ENCODE data around the gene SHROOM4.
A peak's percentile ranks its signal among the peaks of the same experiment; 100 is the strongest.

Gene SHROOM4, protein sequence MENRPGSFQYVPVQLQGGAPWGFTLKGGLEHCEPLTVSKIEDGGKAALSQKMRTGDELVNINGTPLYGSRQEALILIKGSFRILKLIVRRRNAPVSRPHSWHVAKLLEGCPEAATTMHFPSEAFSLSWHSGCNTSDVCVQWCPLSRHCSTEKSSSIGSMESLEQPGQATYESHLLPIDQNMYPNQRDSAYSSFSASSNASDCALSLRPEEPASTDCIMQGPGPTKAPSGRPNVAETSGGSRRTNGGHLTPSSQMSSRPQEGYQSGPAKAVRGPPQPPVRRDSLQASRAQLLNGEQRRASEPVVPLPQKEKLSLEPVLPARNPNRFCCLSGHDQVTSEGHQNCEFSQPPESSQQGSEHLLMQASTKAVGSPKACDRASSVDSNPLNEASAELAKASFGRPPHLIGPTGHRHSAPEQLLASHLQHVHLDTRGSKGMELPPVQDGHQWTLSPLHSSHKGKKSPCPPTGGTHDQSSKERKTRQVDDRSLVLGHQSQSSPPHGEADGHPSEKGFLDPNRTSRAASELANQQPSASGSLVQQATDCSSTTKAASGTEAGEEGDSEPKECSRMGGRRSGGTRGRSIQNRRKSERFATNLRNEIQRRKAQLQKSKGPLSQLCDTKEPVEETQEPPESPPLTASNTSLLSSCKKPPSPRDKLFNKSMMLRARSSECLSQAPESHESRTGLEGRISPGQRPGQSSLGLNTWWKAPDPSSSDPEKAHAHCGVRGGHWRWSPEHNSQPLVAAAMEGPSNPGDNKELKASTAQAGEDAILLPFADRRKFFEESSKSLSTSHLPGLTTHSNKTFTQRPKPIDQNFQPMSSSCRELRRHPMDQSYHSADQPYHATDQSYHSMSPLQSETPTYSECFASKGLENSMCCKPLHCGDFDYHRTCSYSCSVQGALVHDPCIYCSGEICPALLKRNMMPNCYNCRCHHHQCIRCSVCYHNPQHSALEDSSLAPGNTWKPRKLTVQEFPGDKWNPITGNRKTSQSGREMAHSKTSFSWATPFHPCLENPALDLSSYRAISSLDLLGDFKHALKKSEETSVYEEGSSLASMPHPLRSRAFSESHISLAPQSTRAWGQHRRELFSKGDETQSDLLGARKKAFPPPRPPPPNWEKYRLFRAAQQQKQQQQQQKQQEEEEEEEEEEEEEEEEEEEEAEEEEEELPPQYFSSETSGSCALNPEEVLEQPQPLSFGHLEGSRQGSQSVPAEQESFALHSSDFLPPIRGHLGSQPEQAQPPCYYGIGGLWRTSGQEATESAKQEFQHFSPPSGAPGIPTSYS (N-terminal part only)

DNA sequence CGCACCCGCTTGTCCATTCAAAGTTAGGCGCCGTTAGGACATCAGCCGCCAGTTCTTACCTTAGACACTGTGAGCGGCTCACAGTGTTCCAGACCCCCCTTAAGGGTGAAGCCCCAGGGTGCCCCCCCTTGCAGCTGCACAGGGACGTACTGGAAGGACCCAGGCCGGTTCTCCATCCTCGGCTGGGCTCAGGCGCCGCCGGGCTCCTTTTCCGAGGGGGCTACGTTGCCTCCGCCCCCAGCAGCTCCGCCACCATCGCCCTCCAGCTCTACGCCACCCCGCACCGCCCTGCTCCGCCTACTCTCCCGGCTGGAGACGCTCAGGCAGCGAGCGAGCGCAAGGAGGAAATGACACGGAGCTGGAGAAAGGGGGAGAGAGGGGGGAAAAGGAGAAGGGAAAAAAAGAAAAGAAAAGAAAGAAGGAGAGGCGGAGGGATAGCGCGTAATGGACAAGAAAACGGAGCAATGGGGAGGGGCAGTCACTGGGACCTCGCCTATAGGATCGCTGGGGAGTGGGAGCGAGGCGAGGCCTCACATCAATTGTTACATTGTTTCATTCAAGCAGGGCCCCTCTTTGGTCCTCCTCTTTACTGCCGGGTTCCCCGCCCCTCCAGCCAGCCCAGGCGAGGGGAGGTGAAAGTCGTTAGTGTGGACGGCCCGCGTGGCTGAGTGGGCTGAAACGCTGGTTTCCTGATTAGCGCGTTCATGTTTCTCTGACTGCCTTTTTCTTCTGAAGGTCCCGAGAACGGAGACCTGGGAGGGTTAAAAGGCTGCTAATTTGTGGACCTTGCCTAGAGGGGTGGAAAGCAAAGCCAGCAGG, at the start of gene SHROOM4:
SHROOM4 (minus strand) TSS at position 352 of the 819 bp plus-strand sequence; CDS start at position 176, 176 bp downstream.
- DNase-seq = no peak

DNA sequence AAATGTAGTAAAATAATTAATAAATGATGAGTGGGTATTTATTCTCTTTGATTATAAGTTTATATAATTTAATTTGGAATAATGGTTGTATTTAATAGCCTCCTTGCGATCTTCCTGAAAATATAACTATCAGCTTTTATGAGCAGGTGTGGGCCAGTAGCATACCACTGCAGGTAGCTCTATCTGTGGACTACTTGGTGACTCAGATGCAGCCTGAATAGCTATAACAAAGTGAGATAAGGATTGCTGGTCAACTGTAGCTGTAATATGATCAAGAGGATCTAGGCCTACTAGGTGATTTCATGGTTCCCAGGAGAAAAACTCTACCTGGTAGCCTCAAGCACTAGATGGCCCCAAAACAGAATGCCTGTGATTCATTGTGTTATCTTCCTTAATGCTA, 49.5 kb upstream of the SHROOM4 start:
- DNase-seq = no peak

DNA sequence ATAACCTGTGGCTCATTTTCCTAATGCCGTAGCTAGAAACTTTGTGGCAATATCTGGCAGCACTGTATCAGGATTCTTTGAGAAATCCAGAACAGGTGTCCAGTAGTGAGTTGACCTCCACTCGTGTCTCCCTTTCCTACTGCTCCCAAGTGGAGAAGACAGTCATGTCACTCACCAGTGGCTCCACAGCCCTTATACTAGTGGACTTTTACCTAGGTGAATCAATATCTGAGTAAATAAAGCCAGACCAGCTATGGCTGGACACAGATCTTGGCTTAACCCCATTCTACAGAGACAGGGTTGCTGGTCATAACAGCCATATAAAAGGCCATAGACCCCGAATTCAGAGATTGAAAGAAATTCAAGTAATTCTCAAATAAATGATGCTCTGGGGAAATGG, 46.5 kb upstream of the SHROOM4 start:
- no peak for DNase-seq

DNA sequence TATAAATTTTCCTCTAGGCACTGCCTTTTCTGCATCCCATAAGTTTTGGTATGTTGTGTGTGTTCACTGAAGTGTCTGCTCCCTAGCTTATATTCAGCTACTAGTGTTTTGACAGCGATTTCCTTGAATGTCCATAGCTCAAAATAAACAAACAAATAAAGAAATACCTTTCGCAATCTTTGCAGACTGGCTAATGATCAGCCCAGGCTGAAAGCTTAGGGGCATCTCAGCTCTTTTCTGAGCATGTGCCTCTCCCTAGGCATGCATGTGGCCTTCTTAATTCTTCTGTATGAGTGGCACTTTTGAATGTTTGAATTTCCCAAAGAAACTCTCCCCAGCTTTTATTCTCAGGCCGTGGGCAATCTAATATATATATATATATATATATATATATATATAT, 44.6 kb upstream of the SHROOM4 start:
- no peak for DNase-seq

DNA sequence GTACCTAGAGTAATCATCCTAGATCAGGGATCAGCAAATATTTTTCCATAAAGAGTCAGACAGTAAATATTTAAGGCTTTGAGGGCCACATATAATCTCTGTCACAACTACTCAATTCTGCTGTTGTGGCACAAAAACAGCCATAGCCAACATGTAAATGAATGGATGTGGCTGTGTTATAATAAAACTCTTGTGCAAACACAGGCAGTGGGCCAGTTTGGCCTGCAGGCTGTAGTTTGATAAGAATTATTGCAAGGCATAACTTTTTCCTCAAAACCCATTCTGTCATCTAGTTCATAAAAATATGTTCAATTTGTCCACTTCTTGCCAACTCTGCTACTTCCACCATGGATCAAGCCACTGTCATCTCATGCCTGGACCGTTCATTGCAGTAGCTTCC, 39.4 kb upstream of the SHROOM4 start:
- DNase-seq = no peak

DNA sequence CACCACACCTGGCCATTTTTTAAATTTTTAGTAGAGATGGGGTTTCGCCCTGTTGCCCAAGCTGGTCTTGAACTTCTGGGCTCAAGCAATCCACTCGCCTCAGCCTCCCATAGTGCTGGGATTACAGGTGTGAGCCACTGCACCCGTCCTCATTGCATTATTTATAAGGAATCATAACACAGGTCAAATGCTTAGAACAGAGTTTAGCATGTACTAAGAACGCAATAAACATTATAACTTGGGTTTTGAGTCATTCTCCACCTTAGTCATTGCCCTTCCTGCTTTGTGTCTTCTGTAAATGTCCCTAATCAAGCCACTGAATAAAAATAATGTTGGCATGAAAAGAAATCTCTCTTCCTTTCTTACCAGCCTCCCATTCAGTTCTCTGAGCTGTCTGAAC, 38.5 kb upstream of the SHROOM4 start:
- no peak for DNase-seq

DNA sequence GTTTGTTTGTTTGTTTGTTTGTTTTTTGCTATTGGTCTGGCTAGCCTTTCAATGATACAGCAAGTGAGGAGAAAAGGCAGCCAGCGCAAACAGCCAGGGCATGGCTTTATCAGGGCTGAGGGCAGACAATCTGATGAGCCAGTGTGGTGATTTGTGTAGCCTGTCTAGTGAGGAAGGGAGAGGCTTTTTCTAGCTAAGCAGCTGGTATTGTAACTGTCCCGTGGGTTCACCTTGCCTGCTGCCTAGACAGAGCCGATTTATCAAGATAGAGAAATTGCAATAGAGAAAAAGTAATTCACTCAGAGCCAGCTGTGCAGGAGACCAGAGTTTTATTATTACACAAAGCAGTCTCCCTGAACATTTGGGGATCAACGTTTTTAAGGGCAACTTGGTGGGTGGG, 28.2 kb upstream of the SHROOM4 start:
- no peak for DNase-seq

DNA sequence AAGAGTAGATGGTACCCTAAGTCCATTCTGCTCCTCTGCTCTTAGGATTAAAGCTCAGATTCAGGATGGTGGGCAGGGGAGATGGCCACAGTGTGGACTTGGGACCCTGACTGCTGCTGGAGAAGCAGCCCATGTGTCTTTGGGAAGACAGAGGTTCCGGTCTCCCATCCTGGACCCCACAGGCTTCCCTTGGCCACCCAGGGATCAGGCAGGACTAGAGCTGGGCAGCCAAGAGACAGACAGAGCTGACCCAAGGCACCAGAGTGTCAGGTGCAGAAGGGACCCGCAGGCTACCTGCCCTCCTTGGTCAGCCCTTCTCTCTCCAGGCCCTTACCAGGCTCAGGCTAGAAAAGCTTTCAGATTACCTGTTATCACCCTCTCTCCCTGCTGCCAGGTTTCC, 25.7 kb upstream of the SHROOM4 start:
- DNase-seq = no peak

DNA sequence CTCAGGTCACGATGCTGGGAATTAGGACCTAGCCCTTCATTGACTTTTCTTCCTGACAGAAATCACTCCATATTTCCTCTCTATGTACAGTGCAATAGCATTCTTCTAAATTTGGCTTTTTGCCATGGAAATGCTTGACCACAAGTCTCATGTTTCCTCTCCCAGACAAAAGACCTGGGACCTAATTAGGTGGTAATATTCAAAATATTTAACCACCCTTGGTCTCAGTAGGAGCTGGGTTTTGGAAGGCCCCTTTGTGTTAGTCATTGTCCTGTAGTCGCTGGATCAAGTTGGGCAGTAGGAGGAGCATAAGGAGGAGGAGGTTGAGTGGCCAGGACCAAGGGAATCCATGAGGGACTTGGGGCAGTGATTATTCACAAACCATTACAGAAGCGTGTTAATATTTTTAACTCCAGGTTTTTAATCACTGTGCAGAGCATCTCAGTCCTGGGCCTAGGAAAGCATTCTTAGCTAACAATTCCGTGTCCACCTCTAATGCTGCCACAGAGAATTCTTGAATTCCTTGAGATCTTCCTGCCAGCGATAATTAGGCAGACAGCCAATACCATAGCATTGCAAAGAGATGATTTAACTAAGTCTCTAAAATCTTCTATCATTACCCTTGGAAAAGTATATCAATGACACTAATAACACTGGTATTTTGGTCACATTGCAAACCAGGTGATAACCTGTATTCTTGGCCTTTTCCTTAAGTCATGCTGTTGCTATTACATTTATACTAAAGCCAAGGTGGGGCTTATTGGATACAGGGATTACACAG, 25.0 kb upstream of the SHROOM4 start:
- peak; percentile 1 for DNase-seq

DNA sequence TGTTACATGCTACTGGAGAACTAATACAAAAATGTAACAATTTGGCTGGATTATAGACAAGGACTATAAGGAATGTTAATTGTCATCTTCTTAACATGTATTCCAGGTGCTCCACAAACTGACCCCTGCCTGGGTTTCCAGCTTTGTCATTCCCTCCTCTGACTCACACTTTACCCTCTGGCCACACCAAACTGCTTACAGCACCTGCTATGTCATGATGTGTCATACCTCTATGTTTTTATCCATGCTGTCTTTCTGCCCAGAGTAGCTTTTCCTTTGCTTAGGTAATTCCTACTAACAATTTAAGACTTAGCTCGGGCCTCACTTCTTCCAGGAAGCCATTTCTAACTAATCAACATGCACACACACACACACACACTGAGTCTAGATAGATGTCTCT, 14.0 kb upstream of the SHROOM4 start:
- DNase-seq = no peak

DNA sequence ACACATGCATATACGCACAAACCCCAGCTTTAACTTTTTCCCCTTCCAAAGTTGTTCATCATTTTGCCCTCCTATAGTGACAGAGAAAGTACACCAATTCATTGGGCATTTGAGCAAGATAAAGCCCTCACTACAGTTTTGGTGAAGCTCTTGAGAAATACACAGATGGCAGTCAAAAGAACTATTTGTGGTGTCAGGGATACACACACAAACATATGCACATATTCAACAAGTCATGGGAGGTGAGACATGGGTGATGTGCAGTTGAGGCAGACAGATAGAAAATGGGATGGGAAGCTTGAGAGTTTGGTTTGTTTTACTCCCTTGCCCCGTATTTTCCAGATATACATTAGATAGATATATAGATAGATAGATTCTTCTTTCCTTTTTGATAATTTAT, 11.8 kb upstream of the SHROOM4 start:
- DNase-seq = no peak

DNA sequence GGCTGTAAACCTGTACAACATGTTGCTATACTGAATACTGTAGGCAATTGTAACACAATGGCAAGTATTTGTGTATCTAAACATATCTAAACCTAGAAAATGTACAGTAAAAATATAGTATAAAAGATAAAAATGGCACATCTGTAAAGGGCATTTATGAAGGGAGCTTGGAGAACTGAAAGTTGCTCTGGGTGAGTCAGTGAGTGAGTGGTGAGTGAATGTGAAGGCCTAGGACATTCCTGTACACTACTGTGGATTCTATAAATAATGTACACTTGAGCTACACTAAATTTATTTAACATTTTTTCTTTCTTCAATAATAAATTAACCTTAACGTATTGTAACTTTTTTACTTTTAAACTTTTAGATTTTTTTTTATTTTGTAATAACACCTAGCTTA, 5.0 kb upstream of the SHROOM4 start:
- DNase-seq = no peak

DNA sequence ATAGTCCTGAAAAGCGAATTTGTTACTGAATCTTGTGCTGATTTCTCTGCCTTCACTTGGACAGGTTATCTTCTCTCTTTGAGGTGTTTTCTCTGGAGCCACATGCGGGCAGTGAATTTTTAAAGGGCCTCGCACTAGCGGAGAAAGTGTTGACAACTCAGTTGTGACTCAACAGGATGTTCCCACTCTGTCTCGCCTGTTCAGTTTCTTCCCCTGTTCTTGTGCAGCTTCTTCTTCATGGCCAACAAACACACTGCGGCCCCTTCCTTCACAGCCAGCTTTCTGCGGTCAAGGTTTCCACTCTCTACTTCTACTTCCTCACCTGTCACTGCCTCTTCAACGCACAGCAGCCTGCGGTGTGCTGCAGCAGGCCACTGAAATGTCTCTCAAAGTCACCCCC, 1.1 kb upstream of the SHROOM4 start:
- DNase-seq = no peak

DNA sequence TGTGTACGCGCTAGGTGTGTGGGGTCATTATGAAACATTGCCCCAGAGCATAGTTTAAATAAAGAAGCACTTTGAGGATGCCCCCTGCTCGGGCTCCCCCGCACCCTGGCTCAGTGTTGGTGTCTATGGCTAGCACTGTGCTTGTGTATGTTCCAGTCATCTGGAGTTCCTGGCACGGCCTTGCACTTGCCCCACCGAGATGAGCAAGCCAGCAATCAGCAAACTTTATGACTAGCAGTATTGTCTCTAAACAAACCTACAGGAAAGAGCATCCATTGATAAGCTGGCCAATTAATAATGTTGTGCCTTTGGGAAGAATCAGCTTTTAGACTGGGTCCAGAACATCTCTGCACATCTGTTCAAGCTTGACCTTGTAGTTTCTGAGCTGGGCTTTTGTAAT, 707 bp upstream of the SHROOM4 start:
- no peak for DNase-seq

DNA sequence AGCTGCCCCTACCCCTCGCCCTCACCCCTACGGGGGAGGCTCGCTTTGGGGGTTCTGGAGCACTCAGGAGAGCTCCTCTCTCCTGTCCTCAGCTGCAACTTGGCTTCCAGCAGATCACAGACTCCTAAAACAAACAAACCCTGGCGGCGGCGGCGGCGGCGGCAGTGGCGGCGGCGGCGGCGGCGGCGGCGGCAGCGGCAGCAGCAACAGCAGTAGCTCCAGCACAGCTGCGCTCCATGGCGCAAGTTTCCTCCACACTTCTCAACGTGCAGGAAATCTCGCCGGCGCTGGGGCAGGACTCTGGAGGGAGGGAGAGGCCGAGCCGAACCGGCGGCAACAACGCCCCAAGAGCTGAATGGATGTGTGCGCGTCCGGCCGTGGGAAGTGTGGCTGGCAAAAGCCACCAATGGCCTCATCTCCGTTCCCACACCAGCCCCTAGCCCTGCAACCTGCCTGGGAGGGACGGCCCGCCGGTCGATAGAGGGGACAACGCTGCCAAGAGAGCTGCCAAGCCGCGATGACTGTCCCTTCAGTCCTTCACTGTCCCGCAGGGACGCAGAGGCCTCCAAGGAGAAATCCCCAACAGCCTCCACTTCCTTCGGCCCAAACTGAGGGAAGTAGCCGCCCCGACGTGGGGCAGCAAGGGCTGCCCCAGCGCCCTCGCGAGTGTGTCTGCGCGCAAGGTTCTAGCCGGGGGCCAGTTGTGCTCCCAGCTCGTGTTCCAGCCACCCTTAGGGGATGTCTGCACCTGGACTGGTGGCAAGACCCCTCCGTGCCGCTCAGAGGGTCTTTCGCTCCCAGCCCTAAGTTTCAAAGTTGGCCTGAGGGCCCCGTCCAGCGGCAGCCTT, 775 bp downstream of the SHROOM4 start:
- DNase-seq = no peak

DNA sequence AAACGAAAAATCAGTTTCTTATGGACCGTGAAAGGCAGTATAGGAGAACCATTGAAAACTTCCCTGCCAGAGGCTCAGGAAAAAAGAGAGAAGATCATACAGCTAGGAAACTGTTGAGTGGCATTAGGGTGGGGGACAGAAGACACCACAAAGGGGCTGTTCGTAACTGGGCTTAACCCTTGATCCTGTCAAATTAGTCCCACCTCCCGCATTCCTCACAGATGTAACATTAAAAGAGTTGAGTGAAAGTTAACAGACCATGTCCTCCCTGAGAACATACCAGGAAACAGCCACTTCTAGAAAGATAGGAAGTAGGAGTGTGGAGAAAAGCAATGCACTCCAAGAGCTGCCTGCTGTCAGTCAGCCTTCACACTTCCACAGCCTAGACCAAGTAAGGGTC, 8.7 kb downstream of the SHROOM4 start:
- no peak for DNase-seq

DNA sequence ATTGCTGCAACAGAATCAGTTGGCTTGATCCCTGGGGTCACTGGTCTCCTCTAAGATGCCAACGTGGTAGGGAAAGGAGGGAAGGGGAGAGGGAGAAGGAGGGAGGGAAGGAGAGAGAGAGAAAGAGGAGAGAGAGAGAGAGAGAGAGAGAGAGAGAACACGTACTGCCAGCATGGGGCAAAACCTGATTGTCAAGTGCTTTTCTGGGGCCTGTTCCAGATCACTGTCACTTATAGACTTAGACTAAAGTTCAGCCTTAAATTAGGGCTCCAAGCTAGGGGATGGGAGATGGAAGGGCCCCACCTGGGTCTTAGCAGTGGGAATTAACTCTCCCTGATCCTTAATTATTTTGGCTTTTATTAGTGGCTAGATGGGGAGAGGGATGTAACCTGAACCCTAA, 12.9 kb downstream of the SHROOM4 start:
- DNase-seq = no peak

DNA sequence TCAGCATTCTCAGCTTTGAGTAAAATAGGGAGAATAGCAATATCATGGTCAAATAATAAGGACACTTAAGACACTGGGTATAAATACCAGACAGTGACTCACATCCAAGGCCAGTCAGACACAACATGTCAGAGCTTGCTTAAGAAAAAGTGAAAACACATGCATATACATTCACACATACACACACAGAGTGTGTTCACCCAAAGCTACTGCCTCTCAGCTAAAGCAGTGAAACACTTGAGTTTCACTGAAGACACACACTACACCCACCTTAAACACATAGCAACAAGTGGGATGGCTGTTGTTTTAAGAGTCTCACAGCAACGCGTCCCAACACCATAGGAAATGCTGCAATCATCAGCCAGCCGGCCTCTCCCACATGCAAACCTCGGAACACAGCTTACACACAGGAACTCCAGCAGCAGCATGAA, 14.4 kb downstream of the SHROOM4 start:
- no peak for DNase-seq

DNA sequence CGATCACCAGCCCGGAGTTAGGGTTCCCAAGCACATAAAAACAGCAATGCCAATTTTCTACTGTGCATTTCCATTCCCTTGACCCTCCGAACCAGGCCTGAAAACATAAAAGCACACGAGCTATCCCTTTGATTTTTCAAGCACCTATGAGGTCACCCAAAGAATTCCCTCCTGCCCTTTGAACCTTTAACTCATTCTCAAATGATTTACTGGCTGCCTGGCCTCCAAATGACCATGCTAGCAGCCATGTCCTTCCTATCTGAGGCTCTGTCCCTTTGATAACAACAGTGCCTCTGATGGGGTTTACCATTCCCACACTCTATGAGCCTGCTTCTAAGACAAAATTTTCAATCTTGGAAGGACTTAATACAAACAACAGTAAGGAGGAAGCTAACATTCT, 15.2 kb downstream of the SHROOM4 start:
- no peak for DNase-seq

DNA sequence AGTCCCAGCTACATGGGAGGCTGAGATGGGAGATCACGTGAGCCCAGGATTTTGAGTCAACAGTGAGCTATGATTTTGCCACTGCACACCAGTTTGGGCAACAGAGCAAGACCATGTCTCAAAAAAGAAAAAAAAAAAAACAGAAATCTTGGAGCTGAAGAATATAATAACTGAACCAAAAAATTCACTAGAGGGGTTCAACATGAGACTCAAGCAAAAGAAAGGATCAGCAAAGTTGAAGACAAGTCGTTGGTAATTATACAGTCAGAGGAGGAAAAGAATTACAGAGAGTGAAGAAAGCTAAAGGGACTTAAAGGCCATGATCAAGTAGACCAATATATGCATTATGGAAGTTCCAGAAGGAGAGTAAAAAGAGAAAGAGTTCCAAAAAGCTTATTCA, 26.9 kb downstream of the SHROOM4 start:
- no peak for DNase-seq

DNA sequence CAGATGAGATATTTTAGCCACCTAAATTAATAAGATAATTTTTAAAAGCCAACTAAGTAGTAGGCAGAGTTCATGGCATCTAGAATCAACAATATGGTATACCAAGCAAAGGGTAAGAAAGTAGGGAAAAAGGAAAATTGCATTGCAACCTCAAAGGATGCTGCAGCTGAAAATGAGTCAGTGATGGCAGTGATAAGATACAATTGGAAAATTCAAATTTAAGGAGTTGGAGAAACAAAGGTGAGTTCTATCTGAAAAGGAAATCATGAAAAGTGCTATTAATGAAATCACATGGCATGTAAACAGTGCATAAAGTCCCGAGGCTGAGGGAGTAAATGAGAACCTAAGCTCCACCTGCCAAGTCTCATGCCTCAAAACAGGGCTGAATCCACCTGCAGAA, 33.9 kb downstream of the SHROOM4 start:
- DNase-seq = no peak
